H1 (cell line): Measurements from ENCODE around the gene MYL11.

ENCODE experiments used
- CHD2 ChIP-seq: IDR thresholded peaks from 2 replicates; pipeline ENCODE4 v1.6.1; 2012; ENCODE audit warnings: low read length, improper control_type of control experiment
- EGR1 ChIP-seq: IDR thresholded peaks from 2 replicates; pipeline ENCODE4 v1.6.1; 2011; ENCODE audit warnings: low read depth, low read length, borderline replicate concordance
- GABPA ChIP-seq: IDR thresholded peaks from 2 replicates; pipeline ENCODE4 v1.6.1; 2011; ENCODE audit warnings: mild to moderate bottlenecking, low read length, moderate library complexity, borderline replicate concordance; ENCODE audit not compliant: insufficient read depth
- HDAC2 ChIP-seq, 2 experiments: fragments of 300-600 bp in 1 of 2; sonication (generic) in 1 of 2; IDR thresholded peaks; 2 replicates each; pipeline ENCODE4 v1.6.1; 2011 to 2012; ENCODE audit warnings: low read depth in 2 of 2, low read length in 2 of 2, mild to moderate bottlenecking in 2 of 2, moderate library complexity in 2 of 2, borderline replicate concordance in 1 of 2, inconsistent platforms in 1 of 2
- POLR2A ChIP-seq, 2 experiments: IDR thresholded peaks; 1 replicate in 1 of 2; 2 replicates in 1 of 2; pipeline ENCODE4 v1.6.1; 2011; ENCODE audit warnings: low read depth in 2 of 2, low read length in 2 of 2, mild to moderate bottlenecking in 2 of 2; ENCODE audit errors: control extremely low read depth in 1 of 2
- RXRA ChIP-seq: IDR thresholded peaks from 2 replicates; pipeline ENCODE4 v1.6.1; 2011; ENCODE audit warnings: low read depth, mild to moderate bottlenecking, low read length, moderate library complexity; ENCODE audit not compliant: insufficient read depth
- SUZ12 ChIP-seq: fragments of 200-600 bp; sonication (generic); IDR thresholded peaks from 2 replicates; pipeline ENCODE4 v1.6.1; 2012; ENCODE audit warnings: mild to moderate bottlenecking, inconsistent platforms, low read length, moderate library complexity, mixed read lengths
- TCF12 ChIP-seq: IDR thresholded peaks from 2 replicates; pipeline ENCODE4 v1.6.1; 2011; ENCODE audit warnings: low read depth, mild to moderate bottlenecking, low read length
- TF ChIP-seq, protein P1 (sequence below), 3 experiments: IDR thresholded peaks; 1 replicate in 2 of 3; 2 replicates in 1 of 3; pipeline versions ENCODE4 v1.5.1 to v1.6.1; 2011; ENCODE audit warnings: low read length in 3 of 3, mild to moderate bottlenecking in 3 of 3, inconsistent platforms in 2 of 3, low read depth in 1 of 3, moderate library complexity in 1 of 3; ENCODE audit not compliant: insufficient read depth in 1 of 3; ENCODE audit errors: control extremely low read depth in 1 of 3
- TF ChIP-seq, protein P2 (sequence below): IDR thresholded peaks from 2 replicates; pipeline ENCODE4 v1.6.1; 2012; ENCODE audit warnings: low read length, inconsistent platforms
- TF ChIP-seq, protein P3 (sequence below): IDR thresholded peaks from 2 replicates; pipeline ENCODE4 v1.6.1; 2011; ENCODE audit warnings: low read length, improper control_type of control experiment

DNA sequence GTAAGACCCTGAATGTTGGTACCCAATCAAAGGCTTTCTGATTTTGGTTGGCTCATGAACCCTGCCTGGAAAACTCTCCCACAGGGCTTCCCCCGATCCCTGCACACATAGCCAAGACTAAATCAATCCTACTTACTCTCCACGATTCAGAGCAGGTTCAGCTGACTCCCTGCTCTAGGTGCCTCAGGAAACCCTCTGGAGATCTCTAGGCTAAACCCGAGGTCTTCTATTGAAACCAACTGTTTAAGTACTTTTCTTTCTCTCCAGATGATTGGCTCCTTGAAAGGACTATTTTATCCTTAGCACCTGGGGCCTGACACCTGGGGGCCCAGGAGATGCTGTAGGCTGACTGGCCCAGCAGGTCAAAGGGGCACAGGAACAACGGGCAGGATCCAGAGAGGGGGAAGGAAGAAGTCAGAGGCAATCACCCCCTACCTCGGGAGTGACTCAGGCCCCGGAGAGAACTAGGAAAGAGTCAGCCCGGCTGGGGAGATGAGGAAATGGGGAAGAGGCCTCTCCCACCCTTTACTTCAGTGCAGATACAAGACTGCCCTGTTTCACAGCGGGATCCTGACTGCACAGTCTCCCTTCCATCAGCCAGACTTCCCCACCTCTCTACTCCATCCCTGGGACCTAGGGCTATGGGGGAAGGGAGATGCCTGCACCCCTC lies 6.3 kb upstream of the MYL11 start:
- TF ChIP-seq, protein P1, sequence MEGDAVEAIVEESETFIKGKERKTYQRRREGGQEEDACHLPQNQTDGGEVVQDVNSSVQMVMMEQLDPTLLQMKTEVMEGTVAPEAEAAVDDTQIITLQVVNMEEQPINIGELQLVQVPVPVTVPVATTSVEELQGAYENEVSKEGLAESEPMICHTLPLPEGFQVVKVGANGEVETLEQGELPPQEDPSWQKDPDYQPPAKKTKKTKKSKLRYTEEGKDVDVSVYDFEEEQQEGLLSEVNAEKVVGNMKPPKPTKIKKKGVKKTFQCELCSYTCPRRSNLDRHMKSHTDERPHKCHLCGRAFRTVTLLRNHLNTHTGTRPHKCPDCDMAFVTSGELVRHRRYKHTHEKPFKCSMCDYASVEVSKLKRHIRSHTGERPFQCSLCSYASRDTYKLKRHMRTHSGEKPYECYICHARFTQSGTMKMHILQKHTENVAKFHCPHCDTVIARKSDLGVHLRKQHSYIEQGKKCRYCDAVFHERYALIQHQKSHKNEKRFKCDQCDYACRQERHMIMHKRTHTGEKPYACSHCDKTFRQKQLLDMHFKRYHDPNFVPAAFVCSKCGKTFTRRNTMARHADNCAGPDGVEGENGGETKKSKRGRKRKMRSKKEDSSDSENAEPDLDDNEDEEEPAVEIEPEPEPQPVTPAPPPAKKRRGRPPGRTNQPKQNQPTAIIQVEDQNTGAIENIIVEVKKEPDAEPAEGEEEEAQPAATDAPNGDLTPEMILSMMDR (IDR thresholded peaks at IDR 0.05; ENCODE audit: control extremely low read depth in 1 of 3, insufficient read depth in 1 of 3, low read depth in 1 of 3, low read length in 3 of 3), result no peak
- no peak for TF ChIP-seq GABPA
- no peak for TF ChIP-seq HDAC2 (IDR thresholded peaks at IDR 0.05; ENCODE audit: borderline replicate concordance in 1 of 2, low read depth in 2 of 2, low read length in 2 of 2)
- TF ChIP-seq CHD2, result no peak
- TF ChIP-seq TCF12, result no peak
- TF ChIP-seq POLR2A (IDR thresholded peaks at IDR 0.05; ENCODE audit: control extremely low read depth in 1 of 2, low read depth in 2 of 2, low read length in 2 of 2), result no peak
- TF ChIP-seq, protein P2, sequence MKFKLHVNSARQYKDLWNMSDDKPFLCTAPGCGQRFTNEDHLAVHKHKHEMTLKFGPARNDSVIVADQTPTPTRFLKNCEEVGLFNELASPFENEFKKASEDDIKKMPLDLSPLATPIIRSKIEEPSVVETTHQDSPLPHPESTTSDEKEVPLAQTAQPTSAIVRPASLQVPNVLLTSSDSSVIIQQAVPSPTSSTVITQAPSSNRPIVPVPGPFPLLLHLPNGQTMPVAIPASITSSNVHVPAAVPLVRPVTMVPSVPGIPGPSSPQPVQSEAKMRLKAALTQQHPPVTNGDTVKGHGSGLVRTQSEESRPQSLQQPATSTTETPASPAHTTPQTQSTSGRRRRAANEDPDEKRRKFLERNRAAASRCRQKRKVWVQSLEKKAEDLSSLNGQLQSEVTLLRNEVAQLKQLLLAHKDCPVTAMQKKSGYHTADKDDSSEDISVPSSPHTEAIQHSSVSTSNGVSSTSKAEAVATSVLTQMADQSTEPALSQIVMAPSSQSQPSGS, result no peak
- TF ChIP-seq, protein P3, sequence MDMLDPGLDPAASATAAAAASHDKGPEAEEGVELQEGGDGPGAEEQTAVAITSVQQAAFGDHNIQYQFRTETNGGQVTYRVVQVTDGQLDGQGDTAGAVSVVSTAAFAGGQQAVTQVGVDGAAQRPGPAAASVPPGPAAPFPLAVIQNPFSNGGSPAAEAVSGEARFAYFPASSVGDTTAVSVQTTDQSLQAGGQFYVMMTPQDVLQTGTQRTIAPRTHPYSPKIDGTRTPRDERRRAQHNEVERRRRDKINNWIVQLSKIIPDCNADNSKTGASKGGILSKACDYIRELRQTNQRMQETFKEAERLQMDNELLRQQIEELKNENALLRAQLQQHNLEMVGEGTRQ, result no peak
- no peak for TF ChIP-seq RXRA
- TF ChIP-seq EGR1, result no peak
- no peak for TF ChIP-seq SUZ12
